Testis (tissue), 3 donors: ENCODE data around the gene PRDM15. TPM values are rescaled to one million over a fixed set of nuclear protein-coding genes. Genes with fewer than 3 reads are reported as not detected.

Experiments used
- DNase-seq: peaks from one replicate; pipeline ENCODE4 v3.0.0-alpha.2; 2019
- H3K27ac ChIP-seq, 2 donors: fragments of 200-600 bp; sonication (generic); one replicate each; pipeline ENCODE4 v1.5.1; 2019
- H3K27me3 ChIP-seq: fragments of 200-600 bp; sonication (generic); one replicate; pipeline ENCODE4 v1.5.1; 2019
- H3K36me3 ChIP-seq: fragments of 200-600 bp; sonication (generic); one replicate; pipeline ENCODE4 v1.5.1; 2017; ENCODE audit warnings: low read depth; ENCODE audit errors: missing control alignments
- H3K4me1 ChIP-seq: fragments of 200-600 bp; sonication (generic); one replicate; pipeline ENCODE4 v1.5.1; 2019
- H3K4me3 ChIP-seq, 2 donors: fragments of 200-600 bp; sonication (generic); one replicate each; pipeline ENCODE4 v1.5.1; 2017 to 2019
- H3K9me3 ChIP-seq: fragments of 200-600 bp; sonication (generic); one replicate; pipeline ENCODE4 v1.5.1; 2017
- CTCF ChIP-seq, 3 experiments: fragments of 450-650 bp in 2 of 3; fragments of 200-600 bp in 1 of 3; sonication (generic) in 1 of 3; IDR thresholded peaks; one replicate each; pipeline ENCODE4 v1.5.1; 2016 to 2019; ENCODE audit warnings: antibody characterized with exemption in 3 of 3, mild to moderate bottlenecking in 2 of 3, moderate library complexity in 1 of 3
- POLR2A ChIP-seq: fragments of 450-650 bp; IDR thresholded peaks from one replicate; pipeline ENCODE4 v1.6.1; 2017; ENCODE audit warnings: antibody characterized with exemption, mild to moderate bottlenecking, moderate library complexity
- WGBS, 2 donors: methylation state at CpG; one replicate each; pipeline ENCODE4 v1.1.5; 2018; 5-methylcytosine and 5-hydroxymethylcytosine counted together
- intact Hi-C: fragments of 100-400 bp; cut with DNase I; formaldehyde crosslinking; loops from one replicate; pipeline ENCODE4 v1.15.1; 2023; ENCODE audit warnings: low total_unique reads
- polyA plus RNA-seq: library from polyadenylated mRNA; stranded (reverse); fragments of 350-450 nt; fragmentation: Illumina TruSeq; extraction: RNeasy Lipid Tissue Mini Kit (QIAGEN cat#74804); gene quantifications from one replicate; pipeline ENCODE4 v1.2.3, GENCODE V29; 2014; ENCODE audit warnings: low read depth, low replicate concordance; ENCODE audit not compliant: insufficient read depth
- total RNA-seq, 2 donors: library from RNA; depleted of rRNA; stranded (reverse); fragments of >200 nt; gene quantifications; one replicate each; pipeline ENCODE4 v1.2.3, GENCODE V29; 2016

The PRDM15 gene
- total and polyA plus RNA-seq, 3 donors from 2014 or later: 8.2 to 21.4 (median 18.8) TPM

DNA sequence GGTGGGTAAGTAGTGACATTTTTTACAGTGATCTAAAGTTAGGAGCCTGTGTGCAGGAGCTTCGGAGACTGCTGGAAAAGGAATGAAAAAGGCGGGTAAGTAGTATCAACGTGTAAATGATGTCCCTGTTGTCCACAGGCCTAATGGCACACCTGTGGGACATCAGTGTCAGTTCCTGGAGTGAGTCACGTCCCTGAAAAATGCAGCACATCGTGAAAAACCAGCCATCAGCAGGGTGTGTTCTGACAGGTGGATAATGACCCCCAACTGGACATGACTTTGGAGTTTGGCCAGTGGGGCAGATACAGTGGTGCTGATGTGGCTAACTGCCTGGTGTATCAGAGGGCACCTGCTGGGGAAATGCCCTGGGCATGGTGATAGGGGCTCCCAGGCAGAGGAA lies 12.0 kb upstream of the PRDM15 start:
- H3K27ac ChIP-seq: no peak overlapping the region
- H3K4me1 ChIP-seq: no peaks in the 10 kb centered on the region
- TF ChIP-seq CTCF (IDR thresholded peaks at IDR 0.05) (no peak), POLR2A (no peak)
- no peaks in the 10 kb centered on the region for H3K36me3 ChIP-seq
- no peaks in the 10 kb centered on the region for H3K9me3 ChIP-seq
- no peak overlapping the region for H3K4me3 ChIP-seq
- DNase-seq: no peak
- no peaks in the 10 kb centered on the region for H3K27me3 ChIP-seq
- intact Hi-C loops: no loop called here
- 92 to 95% methylated on average over 5 of the region's 5 CpGs for WGBS, 2 donors

DNA sequence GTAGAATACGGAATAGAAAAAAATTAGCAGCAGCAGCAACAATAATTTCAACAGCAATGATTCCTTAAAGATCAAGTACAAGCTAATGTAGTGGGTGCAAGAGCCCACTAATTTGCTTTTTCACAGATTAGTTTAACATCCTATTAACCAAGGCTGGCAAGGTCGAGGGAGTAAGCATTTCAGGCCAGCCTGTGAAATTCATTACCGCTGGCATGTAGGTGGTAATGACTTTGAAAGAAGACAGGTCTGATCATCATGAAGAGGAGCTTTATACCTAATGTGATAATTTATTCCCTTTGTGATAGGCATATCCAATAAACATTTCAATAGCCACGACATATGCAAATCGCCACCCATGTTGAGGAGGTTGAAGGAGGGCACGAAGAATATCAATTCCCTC lies 11.2 kb upstream of the PRDM15 start:
- Histone ChIP-seq H3K4me3 (no peak overlapping the region), H3K4me1 (no peaks in the 10 kb centered on the region), H3K27ac (no peak overlapping the region), H3K9me3 (no peaks in the 10 kb centered on the region), H3K27me3 (no peaks in the 10 kb centered on the region), H3K36me3 (no peaks in the 10 kb centered on the region)
- intact Hi-C loops: no loop called here
- WGBS, 2 donors: 75% methylated on average over 6 of the region's 6 CpGs
- no peak for DNase-seq
- TF ChIP-seq CTCF (IDR thresholded peaks at IDR 0.05) (no peak), POLR2A (no peak)

DNA sequence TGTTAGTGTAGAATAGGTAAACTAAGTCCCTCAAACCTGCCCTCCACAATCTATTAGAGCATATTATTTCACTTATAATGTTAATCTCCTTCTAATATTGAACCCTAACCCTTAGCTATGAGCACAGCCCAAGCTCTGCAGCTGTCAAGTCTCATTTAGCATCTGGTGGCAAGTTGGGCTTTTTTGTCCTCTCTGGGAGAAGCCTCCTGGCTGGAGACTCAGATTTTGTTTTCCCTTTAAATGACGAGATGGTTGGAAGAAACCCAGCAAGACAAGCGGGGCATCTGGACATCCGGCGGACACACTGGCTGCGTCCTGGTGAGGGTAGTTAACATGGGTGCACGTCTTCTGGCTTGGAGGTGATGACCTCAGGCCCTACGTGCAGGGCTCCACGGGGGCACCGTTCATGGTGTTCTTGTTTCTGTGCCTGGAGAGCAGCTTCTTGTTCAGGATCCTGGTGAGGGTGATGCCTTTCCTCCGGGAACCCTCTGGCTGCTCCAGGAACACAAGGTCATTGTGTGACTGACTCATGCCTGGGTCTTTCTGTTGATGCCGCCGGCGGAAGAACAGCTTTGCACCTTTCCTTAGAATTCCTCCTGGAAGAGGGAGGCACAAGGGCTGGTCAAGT lies 9.7 kb upstream of the PRDM15 start:
- Histone ChIP-seq H3K27ac (no peak overlapping the region), H3K4me1 (no peaks in the 10 kb centered on the region), H3K4me3 (no peak overlapping the region), H3K27me3 (no peaks in the 10 kb centered on the region), H3K9me3 (no peaks in the 10 kb centered on the region), H3K36me3 (no peaks in the 10 kb centered on the region)
- WGBS, 2 donors: 78 to 89% methylated on average over 12 to 13 of the region's 13 CpGs
- no peak for DNase-seq
- TF ChIP-seq POLR2A (no peak), CTCF (IDR thresholded peaks at IDR 0.05) (no peak)
- intact Hi-C loops: no loop called here

- H3K27ac ChIP-seq: no peak overlapping the region
- no peak for DNase-seq
- TF ChIP-seq POLR2A: no peak
- TF ChIP-seq CTCF (IDR thresholded peaks at IDR 0.05): no peak
- H3K36me3 ChIP-seq: no peaks in the 10 kb centered on the region
- H3K9me3 ChIP-seq: no peaks in the 10 kb centered on the region
- H3K27me3 ChIP-seq: no peaks in the 10 kb centered on the region
- no peak overlapping the region for H3K4me3 ChIP-seq
- intact Hi-C loops: no loop called here
- 95 to 96% methylated on average over 5 of the region's 5 CpGs for WGBS, 2 donors
- H3K4me1 ChIP-seq: no peaks in the 10 kb centered on the region
These were observed 8.5 kb upstream of the PRDM15 start for GRCh38 chr21:41887667-41888066.

GRCh38 chr21:41886328-41886727 lies 7.2 kb upstream of the PRDM15 start:
- no peaks in the 10 kb centered on the region for H3K27me3 ChIP-seq
- H3K36me3 ChIP-seq: no peaks in the 10 kb centered on the region
- TF ChIP-seq POLR2A (no peak), CTCF (IDR thresholded peaks at IDR 0.05) (no peak)
- no peak overlapping the region for H3K4me3 ChIP-seq
- DNase-seq: no peak
- 84 to 87% methylated on average over 7 of the region's 7 CpGs for WGBS, 2 donors
- intact Hi-C loops: no loop called here
- H3K4me1 ChIP-seq: no peaks in the 10 kb centered on the region
- no peaks in the 10 kb centered on the region for H3K9me3 ChIP-seq
- H3K27ac ChIP-seq: no peak overlapping the region
